Liver (tissue), 9 donors: Measurements from ENCODE around the gene PELO. TPM values are rescaled to one million over a fixed set of nuclear protein-coding genes. Genes with fewer than 3 reads are reported as not detected.

Experiments used
- DNase-seq: peaks from one replicate; pipeline ENCODE4 v3.0.0-alpha.2; 2017; ENCODE audit warnings: low spot score
- H3K27ac ChIP-seq, 2 donors: one replicate each; pipeline ENCODE4 v1.7.0; 2013; ENCODE audit warnings: inconsistent platforms in 2 of 2, low read length in 2 of 2, control low read depth in 1 of 2, low read depth in 1 of 2, mild to moderate bottlenecking in 1 of 2
- H3K27me3 ChIP-seq, 4 donors: one replicate each; pipeline versions ENCODE4 v1.6.1 to v1.7.0; 2013; ENCODE audit warnings: low read length in 3 of 4, inconsistent platforms in 1 of 4, mild to moderate bottlenecking in 1 of 4, moderate library complexity in 1 of 4; ENCODE audit not compliant: control insufficient read depth in 4 of 4, insufficient read depth in 4 of 4
- H3K36me3 ChIP-seq, 4 donors: one replicate each; pipeline versions ENCODE4 v1.6.1 to v1.7.0; 2013; ENCODE audit warnings: low read length in 3 of 4, mild to moderate bottlenecking in 3 of 4, low read depth in 1 of 4, moderate library complexity in 1 of 4; ENCODE audit not compliant: control insufficient read depth in 4 of 4, insufficient read depth in 3 of 4
- H3K4me1 ChIP-seq, 4 donors: one replicate each; pipeline versions ENCODE4 v1.6.1 to v1.7.0; 2013; ENCODE audit warnings: low read length in 3 of 4, mild to moderate bottlenecking in 3 of 4, moderate library complexity in 1 of 4; ENCODE audit not compliant: control insufficient read depth in 4 of 4, insufficient read depth in 4 of 4
- H3K4me3 ChIP-seq, 3 donors: one replicate each; pipeline versions ENCODE4 v1.6.1 to v1.7.0; 2013; ENCODE audit warnings: low read length in 3 of 3, control low read depth in 1 of 3, low read depth in 1 of 3, mild to moderate bottlenecking in 1 of 3
- H3K9ac ChIP-seq, 2 donors: one replicate each; pipeline ENCODE4 v1.7.0; 2013; ENCODE audit warnings: low read length in 2 of 2, mild to moderate bottlenecking in 2 of 2, moderate library complexity in 2 of 2, control low read depth in 1 of 2, low read depth in 1 of 2
- H3K9me3 ChIP-seq, 4 donors: one replicate each; pipeline versions ENCODE4 v1.6.1 to v1.7.0; 2013; ENCODE audit warnings: low read length in 3 of 4; ENCODE audit not compliant: control insufficient read depth in 4 of 4
- EGR1 ChIP-seq, 2 donors: IDR thresholded peaks; 2 replicates each; pipeline ENCODE4 v1.6.1; 2016 to 2018; ENCODE audit warnings: antibody characterized with exemption in 2 of 2, low read depth in 2 of 2
- FOXA1 ChIP-seq: IDR thresholded peaks from 2 replicates; pipeline ENCODE4 v1.6.1; 2016; ENCODE audit warnings: antibody characterized with exemption
- FOXA2 ChIP-seq: IDR thresholded peaks from 2 replicates; pipeline ENCODE4 v1.6.1; 2016; ENCODE audit warnings: antibody characterized with exemption
- GABPA ChIP-seq, 2 donors: IDR thresholded peaks in 1 of 2; conservative IDR thresholded peaks in 1 of 2; 2 replicates each; pipeline ENCODE4 v1.6.1; 2016; ENCODE audit warnings: antibody characterized with exemption in 2 of 2, mild to moderate bottlenecking in 1 of 2, moderate library complexity in 1 of 2
- HNF4A ChIP-seq, 2 donors: conservative IDR thresholded peaks; 2 replicates each; pipeline ENCODE4 v1.6.1; 2016; ENCODE audit warnings: antibody characterized with exemption in 2 of 2, mild to moderate bottlenecking in 2 of 2
- HNF4G ChIP-seq: IDR thresholded peaks from 2 replicates; pipeline ENCODE4 v1.6.1; 2016; ENCODE audit warnings: antibody characterized with exemption
- JUND ChIP-seq, 2 donors: IDR thresholded peaks; 2 replicates each; pipeline ENCODE4 v1.6.1; 2016; ENCODE audit warnings: antibody characterized with exemption in 2 of 2
- NR2F2 ChIP-seq: IDR thresholded peaks from 2 replicates; pipeline ENCODE4 v1.6.1; 2016; ENCODE audit warnings: antibody characterized with exemption
- RAD21 ChIP-seq, 2 donors: IDR thresholded peaks; 2 replicates each; pipeline ENCODE4 v1.6.1; 2016; ENCODE audit warnings: antibody characterized with exemption in 2 of 2, mild to moderate bottlenecking in 2 of 2
- RXRA ChIP-seq, 2 donors: IDR thresholded peaks; 2 replicates each; pipeline ENCODE4 v1.6.1; 2017 to 2018; ENCODE audit warnings: antibody characterized with exemption in 2 of 2, mild to moderate bottlenecking in 1 of 2
- SP1 ChIP-seq: IDR thresholded peaks from 2 replicates; pipeline ENCODE4 v1.6.1; 2018; ENCODE audit warnings: antibody characterized with exemption, mild to moderate bottlenecking
- TAF1 ChIP-seq: conservative IDR thresholded peaks from 2 replicates; pipeline ENCODE4 v1.6.1; 2016; ENCODE audit warnings: antibody characterized with exemption, mild to moderate bottlenecking
- YY1 ChIP-seq: IDR thresholded peaks from 2 replicates; pipeline ENCODE4 v1.6.1; 2016; ENCODE audit warnings: antibody characterized with exemption, mild to moderate bottlenecking
- WGBS: extraction: QIAGEN DNeasy Blood & Tissue Kit; methylation state at CpG from one replicate; pipeline ENCODE4 v1.1.7; 2013; 5-methylcytosine and 5-hydroxymethylcytosine counted together
- polyA plus RNA-seq, 2 donors: library from polyadenylated mRNA; stranded (reverse) in 1 of 2; unstranded in 1 of 2; fragments of 200-250 nt in 1 of 2; fragments of >200 nt in 1 of 2; fragmentation: Nextera tagmentation in 1 of 2; extraction: Ambion mirVana in 1 of 2; gene quantifications; one replicate each; pipeline versions ENCODE4 v1.2.1 to v1.2.3, GENCODE V29; 2013 to 2015
- total RNA-seq, 2 donors: library from RNA; depleted of rRNA; stranded (reverse); fragments of >200 nt; gene quantifications; one replicate each; pipeline ENCODE4 v1.2.3, GENCODE V29; 2014
- TF ChIP-seq, protein P1 (sequence below): IDR thresholded peaks from 2 replicates; pipeline ENCODE4 v1.6.1; 2016; ENCODE audit warnings: antibody characterized with exemption, mild to moderate bottlenecking
- TF ChIP-seq, protein P2 (sequence below): IDR thresholded peaks from 2 replicates; pipeline ENCODE4 v1.6.1; 2016; ENCODE audit warnings: antibody characterized with exemption
- TF ChIP-seq, protein P3 (sequence below): fragments of 150-350 bp; IDR thresholded peaks from 2 replicates; pipeline ENCODE4 v1.5.1; 2017; ENCODE audit warnings: improper control_type of control experiment, low read depth, low read length; ENCODE audit not compliant: missing input control
- TF ChIP-seq, protein P4 (sequence below): IDR thresholded peaks from 2 replicates; pipeline ENCODE4 v1.6.1; 2016; ENCODE audit warnings: antibody characterized with exemption
- TF ChIP-seq, protein P5 (sequence below): IDR thresholded peaks from 2 replicates; pipeline ENCODE4 v1.6.1; 2016; ENCODE audit warnings: antibody characterized with exemption
- donor health status: healthy.
- donor health status: healthy.
- donor health status: healthy.
- donor health status: healthy.
- donor health status: healthy.

Gene PELO
- total and polyA plus RNA-seq, 4 donors, result 10.1 to 24.6 (median 16.5) TPM

DNA sequence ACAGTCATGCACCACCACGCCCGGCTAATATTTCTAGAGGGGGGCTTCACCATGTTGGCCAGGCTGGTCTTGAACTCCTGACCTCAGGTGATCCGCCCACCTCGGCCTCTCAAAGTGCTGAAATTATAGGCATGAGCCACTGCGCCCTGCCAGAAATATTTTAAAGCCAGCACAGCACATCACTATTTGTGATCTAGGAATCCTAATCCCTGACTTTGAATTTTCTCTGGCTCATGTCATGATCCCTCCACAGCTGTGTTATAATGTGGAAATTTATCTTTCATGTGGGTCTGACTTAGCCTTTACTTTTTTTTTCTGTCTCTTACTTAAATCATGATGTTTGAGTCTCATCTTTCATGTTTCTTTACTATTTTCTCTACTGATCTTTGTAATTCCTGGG is 18.7 kb upstream of the PELO start:
- no peak overlapping the region for H3K9ac ChIP-seq
- no peak for DNase-seq
- no peak overlapping the region for H3K4me3 ChIP-seq
- WGBS, result 96% methylated on average over 5 of the region's 5 CpGs
- peaks cover 3 to 7% (median 5%) of the 10 kb centered on the region in 4 donors for H3K4me1 ChIP-seq
- H3K36me3 ChIP-seq, result no peaks in the 10 kb centered on the region
- H3K27me3 ChIP-seq, result no peaks in the 10 kb centered on the region
- H3K27ac ChIP-seq, result no peak overlapping the region
- no peaks in the 10 kb centered on the region for H3K9me3 ChIP-seq
- TF ChIP-seq FOXA1 (no peak), TAF1 (no peak), EGR1 (IDR thresholded peaks at IDR 0.05; ENCODE audit: low read depth in 2 of 2) (no peak), GABPA (IDR thresholded peaks at IDR 0.05 in 1 of 2, conservative IDR thresholded peaks at IDR 0.05 in 1 of 2) (no peak), HNF4A (conservative IDR thresholded peaks at IDR 0.05) (no peak), NR2F2 (no peak), JUND (IDR thresholded peaks at IDR 0.05) (no peak), RAD21 (IDR thresholded peaks at IDR 0.05) (no peak), RXRA (IDR thresholded peaks at IDR 0.05) (no peak), FOXA2 (no peak), HNF4G (no peak), YY1 (no peak), SP1 (no peak)
- TF ChIP-seq, protein P1, sequence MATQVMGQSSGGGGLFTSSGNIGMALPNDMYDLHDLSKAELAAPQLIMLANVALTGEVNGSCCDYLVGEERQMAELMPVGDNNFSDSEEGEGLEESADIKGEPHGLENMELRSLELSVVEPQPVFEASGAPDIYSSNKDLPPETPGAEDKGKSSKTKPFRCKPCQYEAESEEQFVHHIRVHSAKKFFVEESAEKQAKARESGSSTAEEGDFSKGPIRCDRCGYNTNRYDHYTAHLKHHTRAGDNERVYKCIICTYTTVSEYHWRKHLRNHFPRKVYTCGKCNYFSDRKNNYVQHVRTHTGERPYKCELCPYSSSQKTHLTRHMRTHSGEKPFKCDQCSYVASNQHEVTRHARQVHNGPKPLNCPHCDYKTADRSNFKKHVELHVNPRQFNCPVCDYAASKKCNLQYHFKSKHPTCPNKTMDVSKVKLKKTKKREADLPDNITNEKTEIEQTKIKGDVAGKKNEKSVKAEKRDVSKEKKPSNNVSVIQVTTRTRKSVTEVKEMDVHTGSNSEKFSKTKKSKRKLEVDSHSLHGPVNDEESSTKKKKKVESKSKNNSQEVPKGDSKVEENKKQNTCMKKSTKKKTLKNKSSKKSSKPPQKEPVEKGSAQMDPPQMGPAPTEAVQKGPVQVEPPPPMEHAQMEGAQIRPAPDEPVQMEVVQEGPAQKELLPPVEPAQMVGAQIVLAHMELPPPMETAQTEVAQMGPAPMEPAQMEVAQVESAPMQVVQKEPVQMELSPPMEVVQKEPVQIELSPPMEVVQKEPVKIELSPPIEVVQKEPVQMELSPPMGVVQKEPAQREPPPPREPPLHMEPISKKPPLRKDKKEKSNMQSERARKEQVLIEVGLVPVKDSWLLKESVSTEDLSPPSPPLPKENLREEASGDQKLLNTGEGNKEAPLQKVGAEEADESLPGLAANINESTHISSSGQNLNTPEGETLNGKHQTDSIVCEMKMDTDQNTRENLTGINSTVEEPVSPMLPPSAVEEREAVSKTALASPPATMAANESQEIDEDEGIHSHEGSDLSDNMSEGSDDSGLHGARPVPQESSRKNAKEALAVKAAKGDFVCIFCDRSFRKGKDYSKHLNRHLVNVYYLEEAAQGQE, result no peak
- TF ChIP-seq, protein P2, sequence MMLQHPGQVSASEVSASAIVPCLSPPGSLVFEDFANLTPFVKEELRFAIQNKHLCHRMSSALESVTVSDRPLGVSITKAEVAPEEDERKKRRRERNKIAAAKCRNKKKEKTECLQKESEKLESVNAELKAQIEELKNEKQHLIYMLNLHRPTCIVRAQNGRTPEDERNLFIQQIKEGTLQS, result no peak
- TF ChIP-seq, protein P3, sequence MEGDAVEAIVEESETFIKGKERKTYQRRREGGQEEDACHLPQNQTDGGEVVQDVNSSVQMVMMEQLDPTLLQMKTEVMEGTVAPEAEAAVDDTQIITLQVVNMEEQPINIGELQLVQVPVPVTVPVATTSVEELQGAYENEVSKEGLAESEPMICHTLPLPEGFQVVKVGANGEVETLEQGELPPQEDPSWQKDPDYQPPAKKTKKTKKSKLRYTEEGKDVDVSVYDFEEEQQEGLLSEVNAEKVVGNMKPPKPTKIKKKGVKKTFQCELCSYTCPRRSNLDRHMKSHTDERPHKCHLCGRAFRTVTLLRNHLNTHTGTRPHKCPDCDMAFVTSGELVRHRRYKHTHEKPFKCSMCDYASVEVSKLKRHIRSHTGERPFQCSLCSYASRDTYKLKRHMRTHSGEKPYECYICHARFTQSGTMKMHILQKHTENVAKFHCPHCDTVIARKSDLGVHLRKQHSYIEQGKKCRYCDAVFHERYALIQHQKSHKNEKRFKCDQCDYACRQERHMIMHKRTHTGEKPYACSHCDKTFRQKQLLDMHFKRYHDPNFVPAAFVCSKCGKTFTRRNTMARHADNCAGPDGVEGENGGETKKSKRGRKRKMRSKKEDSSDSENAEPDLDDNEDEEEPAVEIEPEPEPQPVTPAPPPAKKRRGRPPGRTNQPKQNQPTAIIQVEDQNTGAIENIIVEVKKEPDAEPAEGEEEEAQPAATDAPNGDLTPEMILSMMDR, result no peak
- TF ChIP-seq, protein P4, sequence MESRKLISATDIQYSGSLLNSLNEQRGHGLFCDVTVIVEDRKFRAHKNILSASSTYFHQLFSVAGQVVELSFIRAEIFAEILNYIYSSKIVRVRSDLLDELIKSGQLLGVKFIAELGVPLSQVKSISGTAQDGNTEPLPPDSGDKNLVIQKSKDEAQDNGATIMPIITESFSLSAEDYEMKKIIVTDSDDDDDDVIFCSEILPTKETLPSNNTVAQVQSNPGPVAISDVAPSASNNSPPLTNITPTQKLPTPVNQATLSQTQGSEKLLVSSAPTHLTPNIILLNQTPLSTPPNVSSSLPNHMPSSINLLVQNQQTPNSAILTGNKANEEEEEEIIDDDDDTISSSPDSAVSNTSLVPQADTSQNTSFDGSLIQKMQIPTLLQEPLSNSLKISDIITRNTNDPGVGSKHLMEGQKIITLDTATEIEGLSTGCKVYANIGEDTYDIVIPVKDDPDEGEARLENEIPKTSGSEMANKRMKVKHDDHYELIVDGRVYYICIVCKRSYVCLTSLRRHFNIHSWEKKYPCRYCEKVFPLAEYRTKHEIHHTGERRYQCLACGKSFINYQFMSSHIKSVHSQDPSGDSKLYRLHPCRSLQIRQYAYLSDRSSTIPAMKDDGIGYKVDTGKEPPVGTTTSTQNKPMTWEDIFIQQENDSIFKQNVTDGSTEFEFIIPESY, result no peak
- TF ChIP-seq, protein P5, sequence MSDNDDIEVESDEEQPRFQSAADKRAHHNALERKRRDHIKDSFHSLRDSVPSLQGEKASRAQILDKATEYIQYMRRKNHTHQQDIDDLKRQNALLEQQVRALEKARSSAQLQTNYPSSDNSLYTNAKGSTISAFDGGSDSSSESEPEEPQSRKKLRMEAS, result no peak
